Measurements from ENCODE around the gene TNFSF18.

GRCh38 chr1:173049322-173049633 is 1.5 kb downstream of the TNFSF18 start:
- TF ChIP-seq POLR2A (IDR thresholded peaks at IDR 0.05) = no peak
- no peak for TF ChIP-seq CTCF (IDR thresholded peaks at IDR 0.05)
